RWPE1 (cell line): ENCODE measurements around the gene RAB28.

Source experiments
- CTCF ChIA-PET: fragments of 350-600 bp; sonication (Branson Sonifier 250); formaldehyde crosslinking; extraction: SDS; loops from one replicate; lab custom pipeline; 2021; lab: Yijun Ruan, JAX
- POLR2A ChIA-PET: fragments of 400-600 bp; formaldehyde crosslinking; extraction: SDS; loops from one replicate; lab custom pipeline; 2020; ENCODE audit warnings: antibody characterized with exemption; ENCODE audit not compliant: low non-redundant PET; lab: Yijun Ruan, JAX
- DNase-seq: peaks from one replicate; pipeline ENCODE4 v3.0.0; 2012; ENCODE audit warnings: low spot score
- H3K27ac ChIP-seq: fragments of 450-650 bp; 2 replicates; pipeline ENCODE4 v1.5.1; 2017
- CTCF ChIP-seq: fragments of 450-650 bp; conservative IDR thresholded peaks from 2 replicates; pipeline ENCODE4 v1.5.1; 2017; ENCODE audit warnings: low read depth, mild to moderate bottlenecking

RAB28 gene

GRCh38 chr4:13522282-13523104 lies 38.4 kb upstream of the RAB28 start:
- CTCF ChIA-PET = interaction anchor here (0.6 kb wide), 2 partner anchors 24 to 790 kb away, joined by 4 read pairs; no protein-coding TSS in a partner anchor
- no peak for DNase-seq
- H3K27ac ChIP-seq = no peak overlapping the region
- TF ChIP-seq CTCF = no peak
- POLR2A ChIA-PET = no interaction called here

GRCh38 chr4:13521047-13521446 lies 36.9 kb upstream of the RAB28 start:
- CTCF ChIA-PET = interaction anchor here (0.6 kb wide), 1 partner anchor 12 kb away, joined by 3 read pairs; no protein-coding TSS in a partner anchor
- no peak overlapping the region for H3K27ac ChIP-seq
- POLR2A ChIA-PET = no interaction called here
- DNase-seq = no peak
- TF ChIP-seq CTCF = no peak

GRCh38 chr4:13516315-13516860 lies 32.2 kb upstream of the RAB28 start:
- no peak for DNase-seq
- POLR2A ChIA-PET = no interaction called here
- TF ChIP-seq CTCF = no peak
- no peak overlapping the region for H3K27ac ChIP-seq
- CTCF ChIA-PET = no interaction called here

GRCh38 chr4:13515268-13515667 lies 31.1 kb upstream of the RAB28 start:
- POLR2A ChIA-PET = no interaction called here
- no peak for DNase-seq
- no peak for TF ChIP-seq CTCF
- no peak overlapping the region for H3K27ac ChIP-seq
- CTCF ChIA-PET = no interaction called here

- ChIA-PET POLR2A (no interaction called here), CTCF (no interaction called here)
- no peak for DNase-seq
- TF ChIP-seq CTCF = no peak
- H3K27ac ChIP-seq = no peak overlapping the region
Observed at GRCh38 chr4:13514722-13515121, 30.6 kb upstream of the RAB28 start.

- no peak for DNase-seq
- CTCF ChIA-PET = interaction anchor here (0.6 kb wide), 1 partner anchor 103 kb away, joined by 3 read pairs; no protein-coding TSS in a partner anchor
- POLR2A ChIA-PET = no interaction called here
- no peak for TF ChIP-seq CTCF
- no peak overlapping the region for H3K27ac ChIP-seq
Observed at GRCh38 chr4:13511101-13511500, 27.0 kb upstream of the RAB28 start.
